Measurements from ENCODE around the gene SLC16A1.

DNA sequence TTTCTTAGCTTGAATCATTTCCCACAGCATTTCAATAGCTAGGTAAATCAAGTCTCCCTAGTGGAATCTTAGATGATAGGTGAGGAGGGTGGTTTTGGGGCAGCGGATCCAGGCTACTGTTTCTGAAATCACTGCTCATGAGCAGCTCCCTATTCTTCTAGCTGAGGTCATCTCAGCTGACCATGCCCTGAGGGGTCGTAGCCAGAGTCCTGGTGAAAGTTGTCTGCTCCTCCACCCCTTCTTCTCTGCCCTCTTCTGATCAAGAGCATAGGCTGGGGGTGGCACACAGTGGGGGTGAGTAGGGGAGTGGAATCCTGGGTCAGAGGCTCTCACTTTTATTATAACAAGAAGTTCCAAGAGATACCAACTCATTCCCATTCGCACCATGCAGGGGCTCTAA, 76.2 kb downstream of the SLC16A1 start:
- TF ChIP-seq POLR2AphosphoS5 (IDR thresholded peaks at IDR 0.05; ENCODE audit: low read depth) (no peak), GABPA (IDR thresholded peaks at IDR 0.05; ENCODE audit: low read depth) (no peak), SPI1 (IDR thresholded peaks at IDR 0.05; ENCODE audit: borderline replicate concordance, low read depth) (no peak)
- TF ChIP-seq, protein P1, sequence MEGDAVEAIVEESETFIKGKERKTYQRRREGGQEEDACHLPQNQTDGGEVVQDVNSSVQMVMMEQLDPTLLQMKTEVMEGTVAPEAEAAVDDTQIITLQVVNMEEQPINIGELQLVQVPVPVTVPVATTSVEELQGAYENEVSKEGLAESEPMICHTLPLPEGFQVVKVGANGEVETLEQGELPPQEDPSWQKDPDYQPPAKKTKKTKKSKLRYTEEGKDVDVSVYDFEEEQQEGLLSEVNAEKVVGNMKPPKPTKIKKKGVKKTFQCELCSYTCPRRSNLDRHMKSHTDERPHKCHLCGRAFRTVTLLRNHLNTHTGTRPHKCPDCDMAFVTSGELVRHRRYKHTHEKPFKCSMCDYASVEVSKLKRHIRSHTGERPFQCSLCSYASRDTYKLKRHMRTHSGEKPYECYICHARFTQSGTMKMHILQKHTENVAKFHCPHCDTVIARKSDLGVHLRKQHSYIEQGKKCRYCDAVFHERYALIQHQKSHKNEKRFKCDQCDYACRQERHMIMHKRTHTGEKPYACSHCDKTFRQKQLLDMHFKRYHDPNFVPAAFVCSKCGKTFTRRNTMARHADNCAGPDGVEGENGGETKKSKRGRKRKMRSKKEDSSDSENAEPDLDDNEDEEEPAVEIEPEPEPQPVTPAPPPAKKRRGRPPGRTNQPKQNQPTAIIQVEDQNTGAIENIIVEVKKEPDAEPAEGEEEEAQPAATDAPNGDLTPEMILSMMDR (IDR thresholded peaks at IDR 0.05; ENCODE audit: insufficient read depth, low read length), result no peak
- TF ChIP-seq, protein P2, sequence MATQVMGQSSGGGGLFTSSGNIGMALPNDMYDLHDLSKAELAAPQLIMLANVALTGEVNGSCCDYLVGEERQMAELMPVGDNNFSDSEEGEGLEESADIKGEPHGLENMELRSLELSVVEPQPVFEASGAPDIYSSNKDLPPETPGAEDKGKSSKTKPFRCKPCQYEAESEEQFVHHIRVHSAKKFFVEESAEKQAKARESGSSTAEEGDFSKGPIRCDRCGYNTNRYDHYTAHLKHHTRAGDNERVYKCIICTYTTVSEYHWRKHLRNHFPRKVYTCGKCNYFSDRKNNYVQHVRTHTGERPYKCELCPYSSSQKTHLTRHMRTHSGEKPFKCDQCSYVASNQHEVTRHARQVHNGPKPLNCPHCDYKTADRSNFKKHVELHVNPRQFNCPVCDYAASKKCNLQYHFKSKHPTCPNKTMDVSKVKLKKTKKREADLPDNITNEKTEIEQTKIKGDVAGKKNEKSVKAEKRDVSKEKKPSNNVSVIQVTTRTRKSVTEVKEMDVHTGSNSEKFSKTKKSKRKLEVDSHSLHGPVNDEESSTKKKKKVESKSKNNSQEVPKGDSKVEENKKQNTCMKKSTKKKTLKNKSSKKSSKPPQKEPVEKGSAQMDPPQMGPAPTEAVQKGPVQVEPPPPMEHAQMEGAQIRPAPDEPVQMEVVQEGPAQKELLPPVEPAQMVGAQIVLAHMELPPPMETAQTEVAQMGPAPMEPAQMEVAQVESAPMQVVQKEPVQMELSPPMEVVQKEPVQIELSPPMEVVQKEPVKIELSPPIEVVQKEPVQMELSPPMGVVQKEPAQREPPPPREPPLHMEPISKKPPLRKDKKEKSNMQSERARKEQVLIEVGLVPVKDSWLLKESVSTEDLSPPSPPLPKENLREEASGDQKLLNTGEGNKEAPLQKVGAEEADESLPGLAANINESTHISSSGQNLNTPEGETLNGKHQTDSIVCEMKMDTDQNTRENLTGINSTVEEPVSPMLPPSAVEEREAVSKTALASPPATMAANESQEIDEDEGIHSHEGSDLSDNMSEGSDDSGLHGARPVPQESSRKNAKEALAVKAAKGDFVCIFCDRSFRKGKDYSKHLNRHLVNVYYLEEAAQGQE (IDR thresholded peaks at IDR 0.05; ENCODE audit: insufficient replicate concordance, low read depth), result no peak
